ENCODE data around the gene DPP6.

The DPP6 gene

GRCh38 chr7:154256150-154256549, 204.0 kb downstream of the DPP6 start:
- DNase-seq (ENCODE audit: low read depth, low spot score), result no peak
- no peak overlapping the region for H3K4me3 ChIP-seq (ENCODE audit: low read depth, low read length)
- CTCF ChIA-PET, result no interaction called here
- no peak for TF ChIP-seq CTCF (IDR thresholded peaks at IDR 0.05; ENCODE audit: insufficient read depth, low read length, missing control alignments)
- POLR2A ChIA-PET, result no interaction called here

- DNase-seq (ENCODE audit: low read depth, low spot score), result no peak
- TF ChIP-seq CTCF (IDR thresholded peaks at IDR 0.05; ENCODE audit: insufficient read depth, low read length, missing control alignments), result no peak
- H3K4me3 ChIP-seq (ENCODE audit: low read depth, low read length), result no peak overlapping the region
- ChIA-PET CTCF (no interaction called here), POLR2A (no interaction called here)
These were observed 207.2 kb downstream of the DPP6 start for GRCh38 chr7:154259396-154259795.

- CTCF ChIA-PET, result no interaction called here
- no peak for TF ChIP-seq CTCF (IDR thresholded peaks at IDR 0.05; ENCODE audit: insufficient read depth, low read length, missing control alignments)
- no peak for DNase-seq (ENCODE audit: low read depth, low spot score)
- H3K4me3 ChIP-seq (ENCODE audit: low read depth, low read length), result no peak overlapping the region
- POLR2A ChIA-PET, result no interaction called here
These were observed 235.2 kb downstream of the DPP6 start for GRCh38 chr7:154287356-154287755.

- DNase-seq (ENCODE audit: low read depth, low spot score), result no peak
- no peak overlapping the region for H3K4me3 ChIP-seq (ENCODE audit: low read depth, low read length)
- ChIA-PET CTCF (no interaction called here), POLR2A (no interaction called here)
- TF ChIP-seq CTCF (IDR thresholded peaks at IDR 0.05; ENCODE audit: insufficient read depth, low read length, missing control alignments), result no peak
These were observed 236.9 kb downstream of the DPP6 start for GRCh38 chr7:154289119-154289518.

- ChIA-PET CTCF (no interaction called here), POLR2A (no interaction called here)
- H3K4me3 ChIP-seq (ENCODE audit: low read depth, low read length), result no peak overlapping the region
- TF ChIP-seq CTCF (IDR thresholded peaks at IDR 0.05; ENCODE audit: insufficient read depth, low read length, missing control alignments), result no peak
- DNase-seq (ENCODE audit: low read depth, low spot score), result no peak
These were observed 244.2 kb downstream of the DPP6 start for GRCh38 chr7:154296443-154296842.

GRCh38 chr7:154299736-154300135, 247.5 kb downstream of the DPP6 start:
- TF ChIP-seq CTCF (IDR thresholded peaks at IDR 0.05; ENCODE audit: insufficient read depth, low read length, missing control alignments), result no peak
- ChIA-PET POLR2A (no interaction called here), CTCF (no interaction called here)
- no peak for DNase-seq (ENCODE audit: low read depth, low spot score)
- no peak overlapping the region for H3K4me3 ChIP-seq (ENCODE audit: low read depth, low read length)
